ENCODE data around the gene NDUFS2.

NDUFS2 gene

DNA sequence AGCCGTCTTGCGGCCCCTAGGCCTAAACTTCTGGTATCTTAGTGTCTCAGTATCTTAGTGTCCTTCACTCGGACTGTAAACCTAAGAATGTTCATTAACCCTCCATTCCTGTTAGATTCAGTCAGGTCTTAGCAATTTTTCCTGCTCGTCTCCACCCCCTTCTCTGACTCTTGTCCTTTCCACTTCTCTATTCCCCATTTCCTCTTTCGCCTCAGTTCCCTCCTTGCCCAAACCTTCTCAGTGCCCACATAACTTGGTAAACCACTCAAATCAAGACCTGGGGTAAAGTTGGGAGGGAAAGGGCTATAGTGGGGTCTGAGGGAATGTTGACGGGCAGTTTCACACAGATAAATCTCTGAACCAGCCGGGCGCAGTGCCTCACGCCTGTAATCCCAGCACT, 12.2 kb downstream of the NDUFS2 start:
- TF ChIP-seq, protein P1, sequence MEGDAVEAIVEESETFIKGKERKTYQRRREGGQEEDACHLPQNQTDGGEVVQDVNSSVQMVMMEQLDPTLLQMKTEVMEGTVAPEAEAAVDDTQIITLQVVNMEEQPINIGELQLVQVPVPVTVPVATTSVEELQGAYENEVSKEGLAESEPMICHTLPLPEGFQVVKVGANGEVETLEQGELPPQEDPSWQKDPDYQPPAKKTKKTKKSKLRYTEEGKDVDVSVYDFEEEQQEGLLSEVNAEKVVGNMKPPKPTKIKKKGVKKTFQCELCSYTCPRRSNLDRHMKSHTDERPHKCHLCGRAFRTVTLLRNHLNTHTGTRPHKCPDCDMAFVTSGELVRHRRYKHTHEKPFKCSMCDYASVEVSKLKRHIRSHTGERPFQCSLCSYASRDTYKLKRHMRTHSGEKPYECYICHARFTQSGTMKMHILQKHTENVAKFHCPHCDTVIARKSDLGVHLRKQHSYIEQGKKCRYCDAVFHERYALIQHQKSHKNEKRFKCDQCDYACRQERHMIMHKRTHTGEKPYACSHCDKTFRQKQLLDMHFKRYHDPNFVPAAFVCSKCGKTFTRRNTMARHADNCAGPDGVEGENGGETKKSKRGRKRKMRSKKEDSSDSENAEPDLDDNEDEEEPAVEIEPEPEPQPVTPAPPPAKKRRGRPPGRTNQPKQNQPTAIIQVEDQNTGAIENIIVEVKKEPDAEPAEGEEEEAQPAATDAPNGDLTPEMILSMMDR (conservative IDR thresholded peaks at IDR 0.05; ENCODE audit: low read depth, low read length), result no peak

DNA sequence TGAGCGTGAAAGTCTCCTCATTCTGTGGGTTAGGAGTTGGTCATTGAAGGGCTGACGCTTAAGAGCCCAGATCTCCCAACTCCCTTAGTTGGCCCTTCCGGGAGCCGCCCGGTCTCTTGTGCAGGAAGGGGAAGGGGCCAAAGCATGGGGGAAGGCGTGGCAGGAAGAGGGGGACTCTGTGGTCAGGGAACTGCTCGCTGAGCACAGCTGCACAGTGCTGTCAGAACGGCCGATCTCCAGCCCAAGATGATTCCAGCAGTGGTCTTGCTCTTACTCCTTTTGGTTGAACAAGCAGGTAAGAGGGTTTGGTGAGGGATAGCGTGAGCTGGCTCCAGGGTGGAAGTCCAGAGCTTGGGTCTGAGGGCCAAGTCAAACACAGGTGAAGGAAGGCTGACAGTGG, 12.9 kb downstream of the NDUFS2 start, which contains the start of gene FCER1G:
TSS of gene FCER1G (plus strand) at position 220 of the 400 bp plus-strand sequence. CDS start at position 247, 27 bp downstream.
- TF ChIP-seq, protein P1 (conservative IDR thresholded peaks at IDR 0.05; ENCODE audit: low read depth, low read length), result no peak
- no peak for DNase-seq (ENCODE audit: low read depth)
- no peak within 1 kb of the TSS for H3K4me3 ChIP-seq (ENCODE audit: low read length)

More for the DNA sequence above, 12.2 kb downstream of the NDUFS2 start:
- no peak overlapping the region for H3K4me3 ChIP-seq (ENCODE audit: low read length)
- DNase-seq (ENCODE audit: low read depth), result no peak

DNA sequence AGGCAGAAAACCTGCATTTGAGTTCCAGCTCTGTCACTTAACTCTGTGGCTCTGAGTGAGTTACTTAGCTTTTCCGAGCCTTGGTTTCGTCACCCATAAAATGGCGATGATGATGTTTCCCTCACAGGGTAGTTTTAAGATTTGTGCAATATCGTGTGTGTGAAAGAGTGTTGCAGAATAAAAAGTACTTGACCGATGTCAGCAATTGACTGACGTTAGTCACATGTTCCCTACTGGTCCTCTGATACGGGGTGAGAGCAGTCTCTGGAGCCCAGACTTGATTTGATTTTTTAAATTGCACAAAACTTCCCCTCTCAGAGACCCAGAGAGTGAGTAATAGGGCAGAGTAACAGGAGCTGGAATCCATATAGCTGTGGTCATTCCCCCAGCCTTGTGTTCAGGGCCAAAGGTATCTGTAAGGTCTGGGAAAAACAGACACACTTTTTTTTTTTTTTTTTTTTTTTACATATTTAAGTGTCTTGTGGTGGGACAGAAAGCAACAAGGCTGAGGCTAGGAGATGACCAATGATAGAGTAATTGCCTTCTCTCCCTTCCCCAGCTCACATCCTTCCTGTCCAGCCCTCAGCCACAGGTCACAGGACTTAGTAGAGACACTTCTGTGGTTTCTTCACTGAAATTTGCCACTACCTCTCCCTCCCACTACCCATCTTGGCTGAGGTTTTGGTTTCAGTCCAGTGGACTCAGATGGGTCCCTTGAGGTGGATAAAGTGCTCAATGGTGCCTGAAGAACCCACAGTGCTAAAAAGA, 15.0 kb downstream of the NDUFS2 start:
- DNase-seq (ENCODE audit: low read depth), result no peak
- no peak overlapping the region for H3K4me3 ChIP-seq (ENCODE audit: low read length)

DNA sequence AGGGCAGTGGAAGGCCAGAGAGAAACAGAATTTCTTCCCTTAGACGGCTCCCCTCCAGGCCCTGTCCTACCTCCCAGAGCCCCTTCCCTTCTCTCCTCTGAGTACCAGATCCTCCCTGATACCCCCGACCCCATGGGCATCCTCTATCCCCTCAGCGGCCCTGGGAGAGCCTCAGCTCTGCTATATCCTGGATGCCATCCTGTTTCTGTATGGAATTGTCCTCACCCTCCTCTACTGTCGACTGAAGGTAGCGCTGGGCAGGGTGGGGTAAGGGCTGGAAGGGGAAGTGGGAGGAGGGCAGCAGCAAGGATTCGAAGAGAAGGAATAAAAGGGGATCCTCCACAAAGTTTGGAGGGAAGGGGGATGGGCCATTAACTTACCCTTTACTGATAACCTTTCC, 15.7 kb downstream of the NDUFS2 start:
- no peak overlapping the region for H3K4me3 ChIP-seq (ENCODE audit: low read length)
- DNase-seq (ENCODE audit: low read depth), result no peak
- TF ChIP-seq, protein P1 (conservative IDR thresholded peaks at IDR 0.05; ENCODE audit: low read depth, low read length), result no peak

More for the DNA sequence above, 15.0 kb downstream of the NDUFS2 start:
- TF ChIP-seq, protein P1 (conservative IDR thresholded peaks at IDR 0.05; ENCODE audit: low read depth, low read length), result no peak

DNA sequence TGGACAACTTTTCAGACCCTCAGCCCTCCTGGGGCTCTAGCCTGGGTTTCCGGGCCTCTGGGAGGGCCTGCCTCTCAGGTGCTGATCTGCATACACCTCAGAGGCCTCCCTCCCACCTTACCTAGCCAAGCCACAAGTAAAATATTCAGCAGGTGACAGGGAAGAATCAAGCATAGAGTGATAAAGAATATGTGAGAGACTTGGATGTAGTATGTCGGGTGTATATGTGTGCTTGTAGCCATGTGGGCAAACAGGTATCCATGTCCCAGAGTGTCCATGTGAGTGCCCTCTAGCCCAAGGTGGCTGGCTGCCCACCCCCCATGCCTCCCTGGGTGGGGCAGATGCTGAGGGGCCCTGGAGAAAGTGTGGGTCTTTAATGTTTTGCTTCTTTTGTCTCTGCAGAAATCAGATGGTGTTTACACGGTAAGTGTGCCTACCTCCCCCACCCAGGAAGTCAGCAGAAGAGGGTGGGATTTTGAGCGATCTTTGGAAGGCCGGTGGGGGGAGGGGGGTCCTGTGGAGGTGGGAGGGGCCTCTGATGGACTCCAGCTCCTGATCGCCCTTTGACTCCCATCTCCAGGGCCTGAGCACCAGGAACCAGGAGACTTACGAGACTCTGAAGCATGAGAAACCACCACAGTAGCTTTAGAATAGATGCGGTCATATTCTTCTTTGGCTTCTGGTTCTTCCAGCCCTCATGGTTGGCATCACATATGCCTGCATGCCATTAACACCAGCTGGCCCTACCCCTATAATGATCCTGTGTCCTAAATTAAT, 16.3 kb downstream of the NDUFS2 start:
- DNase-seq (ENCODE audit: low read depth), result no peak
- no peak overlapping the region for H3K4me3 ChIP-seq (ENCODE audit: low read length)
- TF ChIP-seq, protein P1 (conservative IDR thresholded peaks at IDR 0.05; ENCODE audit: low read depth, low read length), result no peak

DNA sequence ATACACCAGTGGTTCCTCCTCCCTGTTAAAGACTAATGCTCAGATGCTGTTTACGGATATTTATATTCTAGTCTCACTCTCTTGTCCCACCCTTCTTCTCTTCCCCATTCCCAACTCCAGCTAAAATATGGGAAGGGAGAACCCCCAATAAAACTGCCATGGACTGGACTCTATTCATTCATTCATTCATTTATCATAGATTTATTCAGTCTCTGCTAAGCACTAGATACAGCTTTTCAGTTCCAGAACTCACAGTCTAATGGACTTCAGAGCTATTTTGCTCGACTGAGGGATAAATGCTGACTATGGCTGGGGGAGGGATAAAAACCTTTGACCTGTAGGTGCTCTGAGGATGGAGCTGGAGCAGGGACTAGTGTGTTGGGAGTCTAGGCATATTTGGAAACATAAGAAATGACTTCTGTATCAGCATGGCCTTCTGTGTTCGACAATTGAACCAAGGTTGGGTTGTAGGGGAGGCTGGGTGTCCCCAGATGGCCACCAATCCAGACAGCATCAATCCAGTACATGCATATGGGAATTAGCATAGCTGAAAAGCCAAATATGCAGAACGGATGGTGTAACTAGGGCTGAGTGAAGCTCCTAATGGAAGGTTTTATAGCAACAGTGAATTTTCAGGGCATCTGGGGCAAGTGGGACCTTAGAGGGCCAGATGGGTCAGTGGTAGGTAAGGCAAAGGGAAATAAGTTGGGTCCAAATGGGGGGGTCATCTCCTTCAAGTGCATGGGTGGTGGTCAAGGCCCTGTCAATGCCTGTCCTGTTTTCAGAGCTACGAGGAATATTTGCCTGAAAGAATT, 17.1 kb downstream of the NDUFS2 start:
- no peak overlapping the region for H3K4me3 ChIP-seq (ENCODE audit: low read length)

More for the DNA sequence above, 17.1 kb downstream of the NDUFS2 start:
- TF ChIP-seq, protein P1 (conservative IDR thresholded peaks at IDR 0.05; ENCODE audit: low read depth, low read length), result no peak
- DNase-seq (ENCODE audit: low read depth), result no peak

All from retinal pigment epithelial cell (primary cell).